ENCODE data around the gene SLC17A9. TPM values are rescaled to one million over a fixed set of nuclear protein-coding genes. Genes with fewer than 3 reads are reported as not detected.
A peak's percentile ranks its signal among the peaks of the same experiment; 100 is the strongest.

The SLC17A9 gene
- total RNA-seq, 1 experiment from 2014 or later: 0.22 TPM

DNA sequence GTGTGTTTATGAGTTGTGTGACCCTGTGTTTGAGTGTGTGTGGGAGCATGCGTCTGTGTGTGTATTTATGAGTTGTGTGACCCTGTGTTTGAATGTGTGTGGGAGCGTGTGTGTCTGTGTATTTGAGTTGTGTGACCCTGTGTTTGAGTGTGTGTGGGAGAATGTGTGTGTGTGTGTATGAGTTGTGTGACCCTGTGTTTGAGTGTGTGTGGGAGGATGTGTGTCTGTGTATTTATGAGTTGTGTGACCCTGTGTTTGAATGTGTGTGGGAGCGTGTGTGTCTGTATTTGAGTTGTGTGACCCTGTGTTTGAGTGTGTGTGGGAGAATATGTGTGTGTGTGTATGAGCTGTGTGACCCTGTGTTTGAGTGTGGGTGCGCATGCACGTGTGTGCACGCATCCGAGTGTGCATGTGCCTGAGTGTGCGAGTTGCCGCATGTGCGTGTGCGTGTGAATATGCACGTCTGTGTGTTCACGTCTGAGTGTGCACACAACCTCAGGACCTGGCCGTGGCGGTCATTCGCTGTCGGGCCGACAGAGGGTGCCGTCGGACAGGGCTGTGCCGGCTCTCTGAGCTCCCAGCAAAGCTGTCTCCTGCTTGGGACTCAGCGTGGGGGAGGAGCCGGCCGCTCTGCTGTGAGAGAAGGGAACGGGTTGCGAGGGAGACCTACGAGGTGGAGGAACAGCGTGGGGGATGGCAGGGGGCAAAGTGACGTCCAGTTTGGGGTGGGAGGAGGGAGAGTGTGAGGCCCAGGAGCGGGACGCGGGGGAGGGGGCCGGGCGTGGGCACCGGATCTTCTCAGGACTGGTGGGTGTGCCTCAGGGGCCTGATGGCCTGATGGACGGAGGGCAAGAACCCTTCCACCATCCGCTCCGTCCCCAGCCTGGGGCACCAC is 19.7 kb downstream of the SLC17A9 start:
- intact Hi-C loops (cut with micrococcal nuclease; ENCODE audit: unreplicated experiment): loop anchor here (1.0 to 2.0 kb wide), 3 partner anchors 37 to 201 kb away; no protein-coding TSS in a partner anchor
- peak; percentile 64 to 86 for DNase-seq
- TF ChIP-seq EZH2 (IDR thresholded peaks at IDR 0.05; ENCODE audit: low read depth): no peak
- TF ChIP-seq, protein P1, sequence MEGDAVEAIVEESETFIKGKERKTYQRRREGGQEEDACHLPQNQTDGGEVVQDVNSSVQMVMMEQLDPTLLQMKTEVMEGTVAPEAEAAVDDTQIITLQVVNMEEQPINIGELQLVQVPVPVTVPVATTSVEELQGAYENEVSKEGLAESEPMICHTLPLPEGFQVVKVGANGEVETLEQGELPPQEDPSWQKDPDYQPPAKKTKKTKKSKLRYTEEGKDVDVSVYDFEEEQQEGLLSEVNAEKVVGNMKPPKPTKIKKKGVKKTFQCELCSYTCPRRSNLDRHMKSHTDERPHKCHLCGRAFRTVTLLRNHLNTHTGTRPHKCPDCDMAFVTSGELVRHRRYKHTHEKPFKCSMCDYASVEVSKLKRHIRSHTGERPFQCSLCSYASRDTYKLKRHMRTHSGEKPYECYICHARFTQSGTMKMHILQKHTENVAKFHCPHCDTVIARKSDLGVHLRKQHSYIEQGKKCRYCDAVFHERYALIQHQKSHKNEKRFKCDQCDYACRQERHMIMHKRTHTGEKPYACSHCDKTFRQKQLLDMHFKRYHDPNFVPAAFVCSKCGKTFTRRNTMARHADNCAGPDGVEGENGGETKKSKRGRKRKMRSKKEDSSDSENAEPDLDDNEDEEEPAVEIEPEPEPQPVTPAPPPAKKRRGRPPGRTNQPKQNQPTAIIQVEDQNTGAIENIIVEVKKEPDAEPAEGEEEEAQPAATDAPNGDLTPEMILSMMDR (conservative IDR thresholded peaks at IDR 0.05): peak; percentile 88
- no peaks in the 10 kb centered on the region for H3K79me2 ChIP-seq (ENCODE audit: low read depth)
- H4K20me1 ChIP-seq (ENCODE audit: insufficient read depth): no peaks in the 10 kb centered on the region; the same call in 1 of the 2 replicates
- BruUV-seq (replicated peaks): no TSS peak
- no peak overlapping the region; the same call in 1 of the 2 replicates for H3K4me3 ChIP-seq
- H3K9me3 ChIP-seq (ENCODE audit: insufficient read depth, low read depth): no peaks in the 10 kb centered on the region
- no peaks in the 10 kb centered on the region for H3K9me2 ChIP-seq (ENCODE audit: insufficient read depth)
- no peaks in the 10 kb centered on the region for H3F3A ChIP-seq (ENCODE audit: insufficient read depth, low read depth)
- CTCF ChIA-PET: interaction anchor here (0.5 to 1.0 kb wide), 6 partner anchors 37 to 1148 kb away, joined by 3 to 11 read pairs (median 9); no protein-coding TSS in a partner anchor
- POLR2A ChIA-PET (ENCODE audit: unreplicated experiment): no interaction called here
- H3K4me1 ChIP-seq (replicated peaks; ENCODE audit: insufficient read depth): 0 out of 2 replicates have a peak, but pooled peaks cover 3% of the 10 kb centered on the region
- H3K36me3 ChIP-seq (ENCODE audit: low read depth): no peaks in the 10 kb centered on the region
- H2AFZ ChIP-seq: no peak overlapping the region
- H3K27me3 ChIP-seq (ENCODE audit: insufficient read depth, low read depth): peaks cover 95% of the 10 kb centered on the region
- peak overlapping the region; percentile 58; the same call in 1 of the 2 replicates for H3K4me2 ChIP-seq
- H3K27ac ChIP-seq: no peak overlapping the region

DNA sequence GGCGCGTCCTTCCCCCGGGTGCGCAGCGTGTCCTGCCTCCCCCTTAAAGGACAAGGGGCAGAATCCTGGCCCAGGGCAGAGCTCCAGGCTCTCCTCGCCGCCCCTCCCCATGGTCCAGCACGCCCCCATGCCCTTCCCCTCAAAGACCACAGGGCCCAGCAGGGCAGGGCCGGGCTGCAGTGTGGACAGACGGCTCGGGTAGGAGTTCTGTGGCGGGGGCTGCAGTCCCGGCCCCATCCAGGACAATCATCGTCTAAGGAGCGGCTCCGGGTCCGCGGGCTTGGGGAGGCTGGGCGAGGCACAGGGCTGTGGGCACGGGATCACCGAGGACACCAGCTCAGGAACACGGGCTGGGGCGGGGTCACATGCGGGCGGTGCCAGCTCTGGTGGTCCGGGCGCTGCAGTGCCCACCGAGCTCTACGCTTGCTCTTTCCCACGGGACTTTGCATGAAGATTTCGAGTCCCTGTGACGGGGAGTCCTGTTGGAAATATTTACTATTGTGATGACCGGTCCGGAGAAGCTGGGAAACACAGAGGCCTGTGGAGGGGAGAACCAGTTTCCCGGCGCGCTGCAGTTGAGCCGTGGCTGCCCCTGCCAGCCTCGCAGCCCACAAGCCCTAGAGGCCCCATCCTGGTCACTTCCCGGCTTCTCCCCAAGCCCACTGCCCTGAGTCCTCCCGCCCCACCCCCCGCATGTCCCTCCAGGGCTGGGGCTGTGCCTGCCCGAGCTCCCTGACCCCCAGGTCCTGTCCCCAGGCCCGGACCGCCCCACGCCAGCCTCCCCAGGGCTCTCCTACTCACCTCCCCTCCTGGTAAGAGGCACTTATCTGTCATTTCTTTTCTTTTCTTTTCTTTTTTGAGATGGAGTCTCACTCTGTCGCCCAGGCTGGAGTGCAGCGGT is 20.6 kb downstream of the SLC17A9 start:
- H3K4me3 ChIP-seq: no peak overlapping the region
- DNase-seq: no peak
- peak overlapping the region; percentile 58; the same call in 1 of the 2 replicates for H3K4me2 ChIP-seq
- H3K27me3 ChIP-seq (ENCODE audit: insufficient read depth, low read depth): peaks cover 95% of the 10 kb centered on the region
- no peaks in the 10 kb centered on the region for H3K79me2 ChIP-seq (ENCODE audit: low read depth)
- H4K20me1 ChIP-seq (ENCODE audit: insufficient read depth): no peaks in the 10 kb centered on the region; the same call in 1 of the 2 replicates
- 0 out of 2 replicates have a peak, but pooled peaks cover 3% of the 10 kb centered on the region for H3K4me1 ChIP-seq (replicated peaks; ENCODE audit: insufficient read depth)
- CTCF ChIA-PET: interaction anchor here (0.5 to 1.0 kb wide), 4 partner anchors 36 to 1147 kb away, joined by 3 to 11 read pairs (median 7); no protein-coding TSS in a partner anchor
- POLR2A ChIA-PET (ENCODE audit: unreplicated experiment): interaction anchor here (0.7 kb wide), 1 partner anchor 310 kb away, joined by 4 read pairs; no protein-coding TSS in a partner anchor
- TF ChIP-seq EZH2 (IDR thresholded peaks at IDR 0.05; ENCODE audit: low read depth): no peak
- TF ChIP-seq, protein P1 (conservative IDR thresholded peaks at IDR 0.05): no peak
- H3K36me3 ChIP-seq (ENCODE audit: low read depth): no peaks in the 10 kb centered on the region
- H3K9me2 ChIP-seq (ENCODE audit: insufficient read depth): no peaks in the 10 kb centered on the region
- H2AFZ ChIP-seq: no peak overlapping the region
- H3K27ac ChIP-seq: no peak overlapping the region
- H3F3A ChIP-seq (ENCODE audit: insufficient read depth, low read depth): no peaks in the 10 kb centered on the region
- intact Hi-C loops (cut with micrococcal nuclease; ENCODE audit: unreplicated experiment): loop anchor here (1.0 to 2.0 kb wide), 3 partner anchors 36 to 200 kb away; no protein-coding TSS in a partner anchor
- no peaks in the 10 kb centered on the region for H3K9me3 ChIP-seq (ENCODE audit: insufficient read depth, low read depth)
- no TSS peak for BruUV-seq (replicated peaks)

- ChIA-PET CTCF (no interaction called here), POLR2A (ENCODE audit: unreplicated experiment) (no interaction called here)
- H3K4me1 ChIP-seq (replicated peaks; ENCODE audit: insufficient read depth): 0 out of 2 replicates have a peak, but pooled peaks cover 3% of the 10 kb centered on the region
- no TSS peak for BruUV-seq (replicated peaks)
- no peaks in the 10 kb centered on the region for H3K79me2 ChIP-seq (ENCODE audit: low read depth)
- intact Hi-C loops (cut with micrococcal nuclease; ENCODE audit: unreplicated experiment): no loop called here
- H3K27me3 ChIP-seq (ENCODE audit: insufficient read depth, low read depth): peaks cover 95% of the 10 kb centered on the region
- H3K9me3 ChIP-seq (ENCODE audit: insufficient read depth, low read depth): no peaks in the 10 kb centered on the region
- no peak overlapping the region for H2AFZ ChIP-seq
- H3K9me2 ChIP-seq (ENCODE audit: insufficient read depth): no peaks in the 10 kb centered on the region
- no peaks in the 10 kb centered on the region for H3K36me3 ChIP-seq (ENCODE audit: low read depth)
- no peaks in the 10 kb centered on the region for H3F3A ChIP-seq (ENCODE audit: insufficient read depth, low read depth)
- H3K4me2 ChIP-seq: no peak overlapping the region
- DNase-seq: no peak
- H3K27ac ChIP-seq: no peak overlapping the region
- no peak overlapping the region for H3K4me3 ChIP-seq
- no peak for TF ChIP-seq EZH2 (IDR thresholded peaks at IDR 0.05; ENCODE audit: low read depth)
- TF ChIP-seq, protein P1 (conservative IDR thresholded peaks at IDR 0.05): no peak
- H4K20me1 ChIP-seq (ENCODE audit: insufficient read depth): no peaks in the 10 kb centered on the region
Observed at GRCh38 chr20:62975251-62975760, 22.8 kb downstream of the SLC17A9 start.

Data from PC-9 (cell line).